GM19025 (cell line): ENCODE results near the gene KRTAP1-4.
"Not testable (repeated sequence)": the region's sequence is repeated elsewhere in the genome, so short reads cannot be mapped to it uniquely, and the experiment has no call there.

ENCODE experiments used
- ATAC-seq: cut with Tn5 transposase; IDR thresholded peaks from one replicate; pipeline ENCODE4 v1.9.1; 2021; ENCODE audit warnings: mild to moderate bottlenecking, low read depth, moderate library complexity; ENCODE audit not compliant: unreplicated experiment

Gene KRTAP1-4

GRCh38 chr17:41009301-41009760 is 20.7 kb downstream of the KRTAP1-4 start:
- no peak for ATAC-seq

- no peak for ATAC-seq
These were observed 21.2 kb downstream of the KRTAP1-4 start, which contains the start of gene KRTAP3-1 for GRCh38 chr17:41008811-41009210. TSS of gene KRTAP3-1 (minus strand) at chr17:41009128. CDS start at chr17:41009074, 54 bp downstream.

GRCh38 chr17:41004397-41004796 is 25.6 kb downstream of the KRTAP1-4 start:
- no peak for ATAC-seq

GRCh38 chr17:41003926-41004325 is 26.1 kb downstream of the KRTAP1-4 start:
- no peak for ATAC-seq

- no peak for ATAC-seq
These were observed 27.2 kb downstream of the KRTAP1-4 start for GRCh38 chr17:41002814-41003213.

- ATAC-seq = no peak
These were observed 28.2 kb downstream of the KRTAP1-4 start for GRCh38 chr17:41001795-41002194.

- not testable (repeated sequence) for ATAC-seq
These were observed 30.4 kb downstream of the KRTAP1-4 start, which contains the start of gene KRTAP3-2 for GRCh38 chr17:40999563-40999962. TSS of gene KRTAP3-2 (minus strand) at chr17:40999906. CDS start at chr17:40999853, 53 bp downstream.

- ATAC-seq = no peak
These were observed 32.6 kb downstream of the KRTAP1-4 start for GRCh38 chr17:40997361-40997760.

- no peak for ATAC-seq
These were observed 33.2 kb downstream of the KRTAP1-4 start for GRCh38 chr17:40996829-40997228.

- no peak for ATAC-seq
These were observed 34.9 kb downstream of the KRTAP1-4 start for GRCh38 chr17:40995116-40995515.

- ATAC-seq = no peak
These were observed 36.2 kb downstream of the KRTAP1-4 start, which contains the start of gene KRTAP3-3 for GRCh38 chr17:40993839-40994238. TSS of gene KRTAP3-3 (minus strand) at chr17:40994164. CDS start at chr17:40994097, 67 bp downstream.

- no peak for ATAC-seq
These were observed 36.9 kb downstream of the KRTAP1-4 start for GRCh38 chr17:40993084-40993483.

GRCh38 chr17:40992666-40993065 is 37.3 kb downstream of the KRTAP1-4 start:
- no peak for ATAC-seq

- ATAC-seq = no peak
These were observed 43.1 kb downstream of the KRTAP1-4 start for GRCh38 chr17:40986920-40987319.

GRCh38 chr17:40984226-40984625 is 45.8 kb downstream of the KRTAP1-4 start, which contains the start of gene KRT40:
TSS of gene KRT40 (minus strand) at chr17:40984326. CDS start at chr17:40984273, 53 bp downstream.
- ATAC-seq = no peak

GRCh38 chr17:40981115-40981514 is 48.9 kb downstream of the KRTAP1-4 start:
- no peak for ATAC-seq

GRCh38 chr17:40980596-40980995 is 49.4 kb downstream of the KRTAP1-4 start:
- no peak for ATAC-seq

- no peak for ATAC-seq
These were observed 49.9 kb downstream of the KRTAP1-4 start for GRCh38 chr17:40980117-40980516.
